Colonic mucosa (tissue), 4 donors: ENCODE results near the gene PLSCR4. TPM values are rescaled to one million over a fixed set of nuclear protein-coding genes. Genes with fewer than 3 reads are reported as not detected.
"Not testable (repeated sequence)": the region's sequence is repeated elsewhere in the genome, so short reads cannot be mapped to it uniquely, and the experiment has no call there.

Experiments
- DNase-seq: peaks from one replicate; pipeline ENCODE4 v3.0.0-alpha.2; 2020
- H3K27ac ChIP-seq: fragments of 200-600 bp; one replicate; pipeline ENCODE4 v1.8.0; 2021
- H3K27me3 ChIP-seq: fragments of 200-600 bp; one replicate; pipeline ENCODE4 v1.8.0; 2021
- H3K36me3 ChIP-seq: fragments of 200-600 bp; one replicate; pipeline ENCODE4 v1.8.0; 2021
- H3K4me1 ChIP-seq: fragments of 200-600 bp; one replicate; pipeline ENCODE4 v1.8.0; 2021; ENCODE audit warnings: mild to moderate bottlenecking
- H3K4me3 ChIP-seq: fragments of 200-600 bp; one replicate; pipeline ENCODE4 v1.8.0; 2021
- H3K9ac ChIP-seq, 2 donors: one replicate each; pipeline ENCODE4 v1.7.0; 2013; ENCODE audit warnings: control low read depth in 2 of 2, low read depth in 2 of 2, low read length in 2 of 2
- H3K9me3 ChIP-seq: fragments of 200-600 bp; one replicate; pipeline ENCODE4 v1.8.0; 2021
- intact Hi-C: fragments of 100-400 bp; cut with DNase I; formaldehyde crosslinking; loops from one replicate; pipeline ENCODE4 v1.14.1; 2022
- total RNA-seq, 2 donors: library from RNA; stranded (reverse); fragmentation: NEBNext Ultra II Directional in 1 of 2; extraction: Animal tissue kit (Norgen Biotek cat#: 25700) in 1 of 2; gene quantifications; one replicate each; pipeline ENCODE4 v1.2.1, GENCODE V29; 2021
- TF ChIP-seq, protein P1 (sequence below): fragments of 200-600 bp; IDR thresholded peaks from one replicate; pipeline ENCODE4 v1.8.0; 2022; ENCODE audit warnings: antibody characterized with exemption, mild to moderate bottlenecking
- donor health status: healthy.
- donor health status: DM: no; HTN: no; CAD: no.
- donor health status: DM: no; HTN: no; CAD: no.

Gene PLSCR4
- total RNA-seq, 2 donors from 2014 or later, result 20.1 to 54.8 TPM

- Histone ChIP-seq H3K27ac (no peak overlapping the region), H3K4me1 (no peaks in the 10 kb centered on the region), H3K36me3 (no peaks in the 10 kb centered on the region), H3K4me3 (no peak overlapping the region), H3K9ac (no peak overlapping the region), H3K27me3 (no peaks in the 10 kb centered on the region), H3K9me3 (no peaks in the 10 kb centered on the region)
- TF ChIP-seq, protein P1, sequence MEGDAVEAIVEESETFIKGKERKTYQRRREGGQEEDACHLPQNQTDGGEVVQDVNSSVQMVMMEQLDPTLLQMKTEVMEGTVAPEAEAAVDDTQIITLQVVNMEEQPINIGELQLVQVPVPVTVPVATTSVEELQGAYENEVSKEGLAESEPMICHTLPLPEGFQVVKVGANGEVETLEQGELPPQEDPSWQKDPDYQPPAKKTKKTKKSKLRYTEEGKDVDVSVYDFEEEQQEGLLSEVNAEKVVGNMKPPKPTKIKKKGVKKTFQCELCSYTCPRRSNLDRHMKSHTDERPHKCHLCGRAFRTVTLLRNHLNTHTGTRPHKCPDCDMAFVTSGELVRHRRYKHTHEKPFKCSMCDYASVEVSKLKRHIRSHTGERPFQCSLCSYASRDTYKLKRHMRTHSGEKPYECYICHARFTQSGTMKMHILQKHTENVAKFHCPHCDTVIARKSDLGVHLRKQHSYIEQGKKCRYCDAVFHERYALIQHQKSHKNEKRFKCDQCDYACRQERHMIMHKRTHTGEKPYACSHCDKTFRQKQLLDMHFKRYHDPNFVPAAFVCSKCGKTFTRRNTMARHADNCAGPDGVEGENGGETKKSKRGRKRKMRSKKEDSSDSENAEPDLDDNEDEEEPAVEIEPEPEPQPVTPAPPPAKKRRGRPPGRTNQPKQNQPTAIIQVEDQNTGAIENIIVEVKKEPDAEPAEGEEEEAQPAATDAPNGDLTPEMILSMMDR, result no peak
- intact Hi-C loops, result no loop called here
- no peak for DNase-seq
These were observed 9.1 kb upstream of the PLSCR4 start for GRCh38 chr3:146259880-146260589.

DNA sequence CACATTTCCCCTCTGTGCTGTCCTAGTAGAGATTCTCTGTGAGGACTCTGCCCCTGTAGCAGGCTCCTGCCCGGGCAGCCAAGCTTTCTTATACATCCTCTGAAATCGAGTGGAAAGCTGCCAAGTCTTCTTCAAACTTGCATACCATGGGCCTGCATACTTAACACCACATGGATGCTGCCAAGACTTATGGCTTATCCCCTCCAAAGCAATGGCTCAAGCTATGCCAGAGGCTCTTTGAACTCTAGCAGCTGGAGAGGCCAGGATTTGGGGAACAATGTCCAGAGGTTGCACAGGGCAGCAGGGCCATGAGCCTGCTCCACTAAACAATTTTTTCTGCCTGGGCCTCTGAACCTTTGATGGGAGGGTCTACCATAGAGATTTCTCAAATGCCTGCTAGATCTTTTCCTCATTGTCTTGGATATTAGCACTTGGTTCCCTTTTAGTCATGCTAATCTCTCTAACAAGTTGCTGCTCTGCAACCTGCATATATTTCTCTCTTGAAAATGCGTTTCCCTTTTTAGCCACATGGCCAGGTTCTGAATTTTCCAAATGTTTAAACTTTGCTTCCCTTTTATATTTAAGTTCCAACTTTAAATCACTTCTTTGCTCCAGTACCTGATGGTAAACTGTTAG, 6.1 kb upstream of the PLSCR4 start:
- H3K27me3 ChIP-seq, result no peaks in the 10 kb centered on the region
- H3K9me3 ChIP-seq, result no peaks in the 10 kb centered on the region
- H3K9ac ChIP-seq, result no peak overlapping the region
- H3K4me1 ChIP-seq, result no peaks in the 10 kb centered on the region
- TF ChIP-seq, protein P1, result no peak
- H3K36me3 ChIP-seq, result no peaks in the 10 kb centered on the region
- H3K4me3 ChIP-seq, result no peak overlapping the region
- intact Hi-C loops, result no loop called here
- no peak for DNase-seq
- no peak overlapping the region for H3K27ac ChIP-seq

DNA sequence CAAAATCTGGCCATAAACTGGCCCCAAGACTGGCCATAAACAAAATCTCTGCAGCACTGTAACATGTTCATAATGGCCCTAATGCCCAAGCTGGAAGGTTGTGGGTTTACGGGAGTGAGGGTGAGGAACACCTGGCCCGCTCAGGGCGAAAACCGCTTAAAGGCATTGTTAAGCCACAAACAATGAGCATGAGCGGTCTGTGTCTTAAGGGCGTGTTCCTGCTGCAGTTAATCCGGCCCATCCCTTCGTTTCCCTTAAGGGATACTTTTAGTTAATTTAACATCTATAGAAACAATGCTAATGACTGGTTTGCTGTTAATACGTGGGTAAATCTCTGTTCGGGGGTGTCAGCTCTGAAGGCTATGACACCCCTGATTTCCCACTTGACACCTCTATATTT, 1.5 kb upstream of the PLSCR4 start:
- H3K27ac ChIP-seq, H3K36me3 ChIP-seq, H3K4me1 ChIP-seq, H3K9me3 ChIP-seq, H3K9ac ChIP-seq, H3K27me3 ChIP-seq, H3K4me3 ChIP-seq, DNase-seq, intact Hi-C loops: not testable (repeated sequence)

- intact Hi-C loops, result no loop called here
- no peak for DNase-seq
- H3K27ac ChIP-seq, result peak overlapping the region; percentile 93
These were observed 984 bp downstream of the PLSCR4 start for GRCh38 chr3:146249921-146250320.

DNA sequence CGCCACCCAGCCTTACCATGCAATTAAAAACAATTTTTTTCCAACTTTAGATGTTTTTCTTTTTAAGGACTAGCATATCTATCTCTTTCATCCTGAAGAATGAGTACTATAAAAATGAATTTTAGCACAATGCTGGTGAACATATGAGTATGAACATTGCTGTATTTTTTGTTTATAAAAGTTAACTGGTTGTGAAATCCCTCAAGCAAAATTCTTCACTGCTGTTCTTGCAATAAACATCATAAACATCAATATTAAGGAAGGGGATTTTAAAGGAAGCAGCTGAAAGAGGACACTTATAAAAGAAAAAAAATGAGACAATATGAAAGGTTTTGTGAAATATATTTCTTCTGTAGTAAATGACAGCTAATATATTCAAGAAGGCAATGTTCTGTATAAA, 3.0 kb downstream of the PLSCR4 start:
- TF ChIP-seq, protein P1, result no peak

More at GRCh38 chr3:146249921-146250320, 984 bp downstream of the PLSCR4 start:
- no peaks in the 10 kb centered on the region for H3K4me1 ChIP-seq
- TF ChIP-seq, protein P1, result no peak
- peak overlapping the region in 1 of 2 donors; percentile 84 for H3K9ac ChIP-seq
- H3K9me3 ChIP-seq, result no peaks in the 10 kb centered on the region
- H3K36me3 ChIP-seq, result no peaks in the 10 kb centered on the region
- H3K27me3 ChIP-seq, result no peaks in the 10 kb centered on the region
- peak overlapping the region; percentile 82 for H3K4me3 ChIP-seq

DNA sequence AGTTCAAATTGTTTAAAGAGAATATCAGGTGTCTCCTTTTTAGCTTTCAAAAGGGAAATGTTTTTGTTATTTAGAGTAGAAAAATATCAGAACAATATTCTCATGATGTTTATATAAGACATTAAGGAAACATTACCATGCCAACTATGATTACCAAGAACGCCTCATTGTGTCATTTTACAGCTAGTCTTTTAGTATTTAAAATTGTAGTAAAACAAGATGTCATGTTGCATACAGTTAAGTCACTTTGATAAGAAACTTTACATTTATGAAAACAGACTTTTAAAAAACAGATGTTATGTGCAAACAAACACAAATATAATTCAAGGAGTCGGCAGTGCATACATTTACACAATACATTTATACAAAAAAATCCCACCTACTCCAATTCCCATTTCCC, 4.4 kb downstream of the PLSCR4 start:
- no peak overlapping the region for H3K4me3 ChIP-seq

More for the DNA sequence above, 3.0 kb downstream of the PLSCR4 start:
- Histone ChIP-seq H3K9ac (no peak overlapping the region), H3K9me3 (no peaks in the 10 kb centered on the region), H3K27ac (no peak overlapping the region), H3K36me3 (no peaks in the 10 kb centered on the region), H3K27me3 (no peaks in the 10 kb centered on the region), H3K4me1 (no peaks in the 10 kb centered on the region), H3K4me3 (no peak overlapping the region)
- intact Hi-C loops, result no loop called here
- DNase-seq, result no peak

More for the DNA sequence above, 4.4 kb downstream of the PLSCR4 start:
- Histone ChIP-seq H3K27me3 (no peaks in the 10 kb centered on the region), H3K9me3 (no peaks in the 10 kb centered on the region), H3K36me3 (no peaks in the 10 kb centered on the region), H3K4me1 (no peaks in the 10 kb centered on the region), H3K27ac (no peak overlapping the region), H3K9ac (no peak overlapping the region)
- DNase-seq, result no peak
- intact Hi-C loops, result no loop called here
- TF ChIP-seq, protein P1, result no peak
